Activated CD4-positive, CD25-positive, alpha-beta regulatory T cell (primary cell): ENCODE results near the gene DOCK4.
A peak's percentile ranks its signal among the peaks of the same experiment; 100 is the strongest.

Experiments
- DNase-seq, 4 experiments: peaks; one replicate each; lab custom pipeline; 2025; lab: John Stamatoyannopoulos, UW

The DOCK4 gene

GRCh38 chr7:111765751-111766643 lies 440.2 kb downstream of the DOCK4 start:
- DNase-seq, result no peak

- no peak for DNase-seq
Observed at GRCh38 chr7:111763221-111763801, 442.9 kb downstream of the DOCK4 start.

GRCh38 chr7:111762799-111763198 lies 443.4 kb downstream of the DOCK4 start:
- no peak for DNase-seq

- no peak for DNase-seq
Observed at GRCh38 chr7:111762211-111762610, 444.0 kb downstream of the DOCK4 start.

- no peak for DNase-seq
Observed at GRCh38 chr7:111760043-111760442, 446.2 kb downstream of the DOCK4 start.

GRCh38 chr7:111758332-111758731 lies 447.9 kb downstream of the DOCK4 start:
- no peak for DNase-seq

GRCh38 chr7:111756687-111757178 lies 449.5 kb downstream of the DOCK4 start:
- no peak for DNase-seq

GRCh38 chr7:111755383-111755782 lies 450.8 kb downstream of the DOCK4 start:
- no peak for DNase-seq

- no peak for DNase-seq
Observed at GRCh38 chr7:111753968-111754367, 452.2 kb downstream of the DOCK4 start.

GRCh38 chr7:111752022-111752582 lies 454.1 kb downstream of the DOCK4 start:
- DNase-seq, result peak; percentile 2 to 10 (median 7)

- DNase-seq, result no peak
Observed at GRCh38 chr7:111750878-111751277, 455.3 kb downstream of the DOCK4 start.

GRCh38 chr7:111750228-111750627 lies 456.0 kb downstream of the DOCK4 start:
- DNase-seq, result no peak

GRCh38 chr7:111749625-111750024 lies 456.6 kb downstream of the DOCK4 start:
- no peak for DNase-seq

GRCh38 chr7:111747718-111748117 lies 458.5 kb downstream of the DOCK4 start:
- no peak for DNase-seq

GRCh38 chr7:111746950-111747349 lies 459.2 kb downstream of the DOCK4 start:
- DNase-seq, result no peak

GRCh38 chr7:111744501-111745155 lies 461.6 kb downstream of the DOCK4 start:
- DNase-seq, result no peak

GRCh38 chr7:111743244-111743847 lies 462.9 kb downstream of the DOCK4 start:
- no peak for DNase-seq

GRCh38 chr7:111741811-111742240 lies 464.4 kb downstream of the DOCK4 start:
- DNase-seq, result no peak

GRCh38 chr7:111740942-111741341 lies 465.3 kb downstream of the DOCK4 start:
- no peak for DNase-seq

GRCh38 chr7:111736552-111736874 lies 469.7 kb downstream of the DOCK4 start:
- no peak for DNase-seq

GRCh38 chr7:111735661-111736551 lies 470.3 kb downstream of the DOCK4 start:
- peak; percentile 6 to 14 (median 12) for DNase-seq
